WTC11 (cell line): ENCODE measurements around the gene MGAT5B. TPM values are rescaled to one million over a fixed set of nuclear protein-coding genes. Genes with fewer than 3 reads are reported as not detected.

ENCODE experiments used
- ATAC-seq: fragments of 200-7000 bp; cut with Tn5 transposase; 2 replicates; pipeline ENCODE4 v1.10.0; 2021; ENCODE audit warnings: mild to moderate bottlenecking, moderate library complexity
- CTCF ChIA-PET: fragments of 300-600 bp; sonication (Branson Sonifier 250); formaldehyde crosslinking; loops from one replicate; lab custom pipeline; 2021; ENCODE audit warnings: antibody characterized with exemption; lab: Charles Lee
- POLR2A ChIA-PET: fragments of 350-600 bp; sonication (Branson Sonifier 250); formaldehyde crosslinking; loops from one replicate; lab custom pipeline; 2021; ENCODE audit warnings: antibody characterized with exemption; lab: Charles Lee
- DNase-seq: peaks from one replicate; pipeline ENCODE4 v3.0.0; 2021; ENCODE audit warnings: low spot score
- H3K27ac Mint-ChIP-seq: 2 replicates; pipeline ENCODE4 v1.8.0; 2021; ENCODE audit warnings: mixed read lengths
- H3K27me3 Mint-ChIP-seq: 2 replicates; pipeline ENCODE4 v1.8.0; 2021; ENCODE audit warnings: low read depth, mild to moderate bottlenecking, moderate library complexity, mixed read lengths
- H3K36me3 Mint-ChIP-seq: 2 replicates; pipeline ENCODE4 v1.8.0; 2021; ENCODE audit warnings: mixed read lengths
- H3K4me1 Mint-ChIP-seq: 2 replicates; pipeline ENCODE4 v1.8.0; 2022; ENCODE audit warnings: mixed read lengths
- H3K4me3 Mint-ChIP-seq: 2 replicates; pipeline ENCODE4 v1.8.0; 2021; ENCODE audit warnings: mild to moderate bottlenecking, moderate library complexity, mixed read lengths
- H3K9me3 Mint-ChIP-seq: 2 replicates; pipeline ENCODE4 v1.8.0; 2021; ENCODE audit warnings: mixed read lengths
- ARID4B ChIP-seq: sonication (generic); formaldehyde crosslinking; IDR thresholded peaks from 2 replicates; pipeline ENCODE4 v1.8.0; 2023; ENCODE audit warnings: missing genetic modification reagents, mild to moderate bottlenecking, borderline replicate concordance
- IRF2 ChIP-seq: sonication (generic); formaldehyde crosslinking; IDR thresholded peaks from 2 replicates; pipeline ENCODE4 v1.8.0; 2022; ENCODE audit warnings: low read depth, missing genetic modification reagents, borderline replicate concordance
- JUN ChIP-seq: sonication (generic); formaldehyde crosslinking; IDR thresholded peaks from 2 replicates; pipeline ENCODE4 v1.8.0; 2023; ENCODE audit warnings: mild to moderate bottlenecking, missing genetic modification reagents
- NFE2L1 ChIP-seq: sonication (generic); formaldehyde crosslinking; IDR thresholded peaks from 2 replicates; pipeline ENCODE4 v1.8.1; 2023; ENCODE audit warnings: missing genetic modification reagents
- RELA ChIP-seq: sonication (generic); formaldehyde crosslinking; IDR thresholded peaks from 2 replicates; pipeline ENCODE4 v1.8.1; 2022; ENCODE audit warnings: missing genetic modification reagents, mild to moderate bottlenecking, borderline replicate concordance
- TP53 ChIP-seq: sonication (generic); formaldehyde crosslinking; IDR thresholded peaks from 2 replicates; pipeline ENCODE4 v1.8.1; 2023; ENCODE audit warnings: mild to moderate bottlenecking, missing genetic modification reagents
- ZBTB43 ChIP-seq: sonication (generic); formaldehyde crosslinking; IDR thresholded peaks from 2 replicates; pipeline ENCODE4 v1.8.1; 2023; ENCODE audit warnings: mild to moderate bottlenecking, missing genetic modification reagents
- ZNF121 ChIP-seq: sonication (generic); formaldehyde crosslinking; IDR thresholded peaks from 2 replicates; pipeline ENCODE4 v1.8.0; 2023; ENCODE audit warnings: missing genetic modification reagents
- ZNF138 ChIP-seq: sonication (generic); formaldehyde crosslinking; conservative IDR thresholded peaks from 2 replicates; pipeline ENCODE4 v1.8.1; 2022; ENCODE audit warnings: mild to moderate bottlenecking, moderate library complexity, missing genetic modification reagents
- ZNF219 ChIP-seq: sonication (generic); formaldehyde crosslinking; IDR thresholded peaks from 2 replicates; pipeline ENCODE4 v1.8.0; 2023; ENCODE audit warnings: missing genetic modification reagents, mild to moderate bottlenecking, borderline replicate concordance
- ZNF416 ChIP-seq: fragments of 250-450 bp; sonication (Bioruptor Pico); IDR thresholded peaks from 2 replicates; pipeline ENCODE4 v1.9.0; 2021; ENCODE audit warnings: mild to moderate bottlenecking, inconsistent platforms
- total RNA-seq: library from RNA; stranded (reverse); gene quantifications from 3 replicates; pipeline ENCODE4 v1.2.3, GENCODE V29; 2021
- TF ChIP-seq, protein P1 (sequence below): sonication (generic); formaldehyde crosslinking; IDR thresholded peaks from 2 replicates; pipeline ENCODE4 v1.8.0; 2022; ENCODE audit warnings: mild to moderate bottlenecking, missing genetic modification reagents
- TF ChIP-seq, protein P2 (sequence below): fragments of 250-450 bp; sonication (Bioruptor Pico); conservative IDR thresholded peaks from 2 replicates; pipeline ENCODE4 v1.9.0; 2021; ENCODE audit warnings: mild to moderate bottlenecking
- TF ChIP-seq, protein P3 (sequence below): sonication (generic); formaldehyde crosslinking; IDR thresholded peaks from 2 replicates; pipeline ENCODE4 v1.8.1; 2023; ENCODE audit warnings: mild to moderate bottlenecking, missing genetic modification reagents, borderline replicate concordance
- TF ChIP-seq, protein P4 (sequence below): sonication (generic); formaldehyde crosslinking; IDR thresholded peaks from 2 replicates; pipeline ENCODE4 v1.8.1; 2022; ENCODE audit warnings: low read depth, mild to moderate bottlenecking, moderate library complexity, missing genetic modification reagents, borderline replicate concordance
- TF ChIP-seq, protein P5 (sequence below): sonication (generic); formaldehyde crosslinking; IDR thresholded peaks from 2 replicates; pipeline ENCODE4 v1.8.0; 2023; ENCODE audit warnings: mild to moderate bottlenecking, missing genetic modification reagents

MGAT5B gene
- total RNA-seq, 1 experiment from 2014 or later: 11.6 TPM

DNA sequence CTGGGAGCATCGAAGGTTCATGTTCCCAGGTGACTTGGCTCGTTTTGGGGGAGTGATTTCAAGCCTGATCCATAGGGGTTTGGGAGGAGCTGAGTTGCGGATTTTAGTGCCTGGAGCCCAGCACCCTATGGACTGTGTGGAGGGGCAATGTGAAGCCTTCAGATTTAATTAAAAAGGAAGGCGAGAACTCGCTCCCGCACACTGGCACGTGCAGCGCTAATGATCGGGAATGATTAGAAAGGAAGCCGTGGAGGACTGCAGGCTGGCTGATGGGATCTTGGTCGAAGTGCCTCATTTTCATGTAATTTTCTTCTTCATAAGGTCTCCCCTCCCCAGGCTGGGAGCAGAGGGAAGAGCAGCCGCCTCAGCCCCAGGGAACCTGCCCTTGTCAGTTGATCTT lies 12.8 kb downstream of the MGAT5B start:
- Mint-ChIP-seq H3K4me3 (no peak overlapping the region), H3K36me3 (no peaks in the 10 kb centered on the region), H3K27me3 (no peaks in the 10 kb centered on the region), H3K4me1 (peaks cover 31% of the 10 kb centered on the region), H3K27ac (0 out of 2 replicates have a peak overlapping the region, but pooled peaks have one; percentile 22), H3K9me3 (no peaks in the 10 kb centered on the region)
- TF ChIP-seq ARID4B (no peak), ZNF138 (CRISPR knock-in tag) (no peak), ZNF219 (CRISPR knock-in tag) (no peak), ZNF121 (CRISPR knock-in tag) (no peak), RELA (CRISPR knock-in tag) (no peak)
- TF ChIP-seq, protein P1, sequence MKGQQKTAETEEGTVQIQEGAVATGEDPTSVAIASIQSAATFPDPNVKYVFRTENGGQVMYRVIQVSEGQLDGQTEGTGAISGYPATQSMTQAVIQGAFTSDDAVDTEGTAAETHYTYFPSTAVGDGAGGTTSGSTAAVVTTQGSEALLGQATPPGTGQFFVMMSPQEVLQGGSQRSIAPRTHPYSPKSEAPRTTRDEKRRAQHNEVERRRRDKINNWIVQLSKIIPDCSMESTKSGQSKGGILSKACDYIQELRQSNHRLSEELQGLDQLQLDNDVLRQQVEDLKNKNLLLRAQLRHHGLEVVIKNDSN (CRISPR knock-in tag): no peak
- TF ChIP-seq, protein P2, sequence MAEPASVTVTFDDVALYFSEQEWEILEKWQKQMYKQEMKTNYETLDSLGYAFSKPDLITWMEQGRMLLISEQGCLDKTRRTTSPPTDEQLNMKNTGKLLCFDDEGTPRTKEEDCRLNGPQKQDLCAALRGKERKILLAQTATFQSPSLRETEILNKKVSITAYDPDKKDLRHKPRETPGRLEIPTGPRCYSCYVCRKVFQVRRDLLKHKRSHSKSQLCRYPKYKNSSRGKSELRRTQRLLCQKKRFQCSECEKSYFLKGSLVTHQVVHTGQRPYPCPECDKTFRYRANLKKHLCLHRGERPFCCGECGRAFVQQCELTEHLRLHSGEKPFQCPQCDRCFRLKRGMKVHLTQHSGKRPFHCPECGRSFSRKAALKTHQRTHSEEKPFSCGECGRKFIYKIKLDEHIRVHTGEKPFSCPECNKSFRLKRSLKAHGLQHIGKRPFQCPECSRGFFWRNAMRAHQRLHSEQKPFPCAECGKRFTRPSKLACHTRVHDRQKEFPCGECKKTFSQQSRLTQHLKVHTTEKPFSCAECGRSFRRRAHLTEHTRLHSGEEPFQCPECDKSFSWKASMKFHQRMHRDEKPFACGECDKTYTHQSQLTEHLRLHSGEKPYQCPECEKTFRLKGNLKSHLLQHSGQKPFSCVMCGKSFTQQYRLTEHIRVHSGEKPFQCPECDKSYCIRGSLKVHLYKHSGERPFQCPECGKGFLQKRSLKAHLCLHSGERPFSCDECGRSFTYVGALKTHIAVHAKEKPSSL (CRISPR knock-in tag): no peak
- TF ChIP-seq, protein P3, sequence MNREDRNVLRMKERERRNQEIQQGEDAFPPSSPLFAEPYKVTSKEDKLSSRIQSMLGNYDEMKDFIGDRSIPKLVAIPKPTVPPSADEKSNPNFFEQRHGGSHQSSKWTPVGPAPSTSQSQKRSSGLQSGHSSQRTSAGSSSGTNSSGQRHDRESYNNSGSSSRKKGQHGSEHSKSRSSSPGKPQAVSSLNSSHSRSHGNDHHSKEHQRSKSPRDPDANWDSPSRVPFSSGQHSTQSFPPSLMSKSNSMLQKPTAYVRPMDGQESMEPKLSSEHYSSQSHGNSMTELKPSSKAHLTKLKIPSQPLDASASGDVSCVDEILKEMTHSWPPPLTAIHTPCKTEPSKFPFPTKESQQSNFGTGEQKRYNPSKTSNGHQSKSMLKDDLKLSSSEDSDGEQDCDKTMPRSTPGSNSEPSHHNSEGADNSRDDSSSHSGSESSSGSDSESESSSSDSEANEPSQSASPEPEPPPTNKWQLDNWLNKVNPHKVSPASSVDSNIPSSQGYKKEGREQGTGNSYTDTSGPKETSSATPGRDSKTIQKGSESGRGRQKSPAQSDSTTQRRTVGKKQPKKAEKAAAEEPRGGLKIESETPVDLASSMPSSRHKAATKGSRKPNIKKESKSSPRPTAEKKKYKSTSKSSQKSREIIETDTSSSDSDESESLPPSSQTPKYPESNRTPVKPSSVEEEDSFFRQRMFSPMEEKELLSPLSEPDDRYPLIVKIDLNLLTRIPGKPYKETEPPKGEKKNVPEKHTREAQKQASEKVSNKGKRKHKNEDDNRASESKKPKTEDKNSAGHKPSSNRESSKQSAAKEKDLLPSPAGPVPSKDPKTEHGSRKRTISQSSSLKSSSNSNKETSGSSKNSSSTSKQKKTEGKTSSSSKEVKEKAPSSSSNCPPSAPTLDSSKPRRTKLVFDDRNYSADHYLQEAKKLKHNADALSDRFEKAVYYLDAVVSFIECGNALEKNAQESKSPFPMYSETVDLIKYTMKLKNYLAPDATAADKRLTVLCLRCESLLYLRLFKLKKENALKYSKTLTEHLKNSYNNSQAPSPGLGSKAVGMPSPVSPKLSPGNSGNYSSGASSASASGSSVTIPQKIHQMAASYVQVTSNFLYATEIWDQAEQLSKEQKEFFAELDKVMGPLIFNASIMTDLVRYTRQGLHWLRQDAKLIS: no peak
- ChIA-PET CTCF (interaction anchor here (2.4 to 5.0 kb wide), 2 partner anchors 12 to 88 kb away, joined by 6 to 43 read pairs; partner anchors contain the start of gene MGAT5B), POLR2A (no interaction called here)
- ATAC-seq (no peak), DNase-seq (no peak)

- no peaks in the 10 kb centered on the region for H3K9me3 Mint-ChIP-seq
- H3K27me3 Mint-ChIP-seq: no peaks in the 10 kb centered on the region
- ATAC-seq (no peak), DNase-seq (no peak)
- ChIA-PET CTCF (interaction anchor here (5.0 kb wide), 1 partner anchor 12 kb away, joined by 43 read pairs; the partner anchor contains the start of gene MGAT5B), POLR2A (no interaction called here)
- H3K4me3 Mint-ChIP-seq: no peak overlapping the region
- no peak overlapping the region for H3K27ac Mint-ChIP-seq
- H3K36me3 Mint-ChIP-seq: no peaks in the 10 kb centered on the region
- peaks cover 36% of the 10 kb centered on the region for H3K4me1 Mint-ChIP-seq
- no peak for TF ChIP-seq ZBTB43 (CRISPR knock-in tag)
- TF ChIP-seq JUN (CRISPR knock-in tag): no peak
- TF ChIP-seq, protein P4, sequence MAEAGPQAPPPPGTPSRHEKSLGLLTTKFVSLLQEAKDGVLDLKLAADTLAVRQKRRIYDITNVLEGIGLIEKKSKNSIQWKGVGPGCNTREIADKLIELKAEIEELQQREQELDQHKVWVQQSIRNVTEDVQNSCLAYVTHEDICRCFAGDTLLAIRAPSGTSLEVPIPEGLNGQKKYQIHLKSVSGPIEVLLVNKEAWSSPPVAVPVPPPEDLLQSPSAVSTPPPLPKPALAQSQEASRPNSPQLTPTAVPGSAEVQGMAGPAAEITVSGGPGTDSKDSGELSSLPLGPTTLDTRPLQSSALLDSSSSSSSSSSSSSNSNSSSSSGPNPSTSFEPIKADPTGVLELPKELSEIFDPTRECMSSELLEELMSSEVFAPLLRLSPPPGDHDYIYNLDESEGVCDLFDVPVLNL (CRISPR knock-in tag): no peak
- no peak for TF ChIP-seq ZNF416 (CRISPR knock-in tag)
- TF ChIP-seq, protein P5, sequence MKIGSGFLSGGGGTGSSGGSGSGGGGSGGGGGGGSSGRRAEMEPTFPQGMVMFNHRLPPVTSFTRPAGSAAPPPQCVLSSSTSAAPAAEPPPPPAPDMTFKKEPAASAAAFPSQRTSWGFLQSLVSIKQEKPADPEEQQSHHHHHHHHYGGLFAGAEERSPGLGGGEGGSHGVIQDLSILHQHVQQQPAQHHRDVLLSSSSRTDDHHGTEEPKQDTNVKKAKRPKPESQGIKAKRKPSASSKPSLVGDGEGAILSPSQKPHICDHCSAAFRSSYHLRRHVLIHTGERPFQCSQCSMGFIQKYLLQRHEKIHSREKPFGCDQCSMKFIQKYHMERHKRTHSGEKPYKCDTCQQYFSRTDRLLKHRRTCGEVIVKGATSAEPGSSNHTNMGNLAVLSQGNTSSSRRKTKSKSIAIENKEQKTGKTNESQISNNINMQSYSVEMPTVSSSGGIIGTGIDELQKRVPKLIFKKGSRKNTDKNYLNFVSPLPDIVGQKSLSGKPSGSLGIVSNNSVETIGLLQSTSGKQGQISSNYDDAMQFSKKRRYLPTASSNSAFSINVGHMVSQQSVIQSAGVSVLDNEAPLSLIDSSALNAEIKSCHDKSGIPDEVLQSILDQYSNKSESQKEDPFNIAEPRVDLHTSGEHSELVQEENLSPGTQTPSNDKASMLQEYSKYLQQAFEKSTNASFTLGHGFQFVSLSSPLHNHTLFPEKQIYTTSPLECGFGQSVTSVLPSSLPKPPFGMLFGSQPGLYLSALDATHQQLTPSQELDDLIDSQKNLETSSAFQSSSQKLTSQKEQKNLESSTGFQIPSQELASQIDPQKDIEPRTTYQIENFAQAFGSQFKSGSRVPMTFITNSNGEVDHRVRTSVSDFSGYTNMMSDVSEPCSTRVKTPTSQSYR (CRISPR knock-in tag): no peak
- TF ChIP-seq IRF2 (CRISPR knock-in tag): no peak
- TF ChIP-seq TP53 (CRISPR knock-in tag): no peak
- TF ChIP-seq NFE2L1: no peak
Measured at GRCh38 chr17:76881408-76881807, 13.2 kb downstream of the MGAT5B start.
